GM19193 (cell line): Measurements from ENCODE around the gene CRYGN.

Source experiments
- POLR2A ChIP-seq: IDR thresholded peaks from 4 replicates; pipeline ENCODE4 v1.6.1; 2011; ENCODE audit not compliant: insufficient read depth, insufficient read length; ENCODE audit errors: extremely low read depth

CRYGN gene

GRCh38 chr7:151400626-151401315 lies 39.2 kb downstream of the CRYGN start:
- no peak for TF ChIP-seq POLR2A

DNA sequence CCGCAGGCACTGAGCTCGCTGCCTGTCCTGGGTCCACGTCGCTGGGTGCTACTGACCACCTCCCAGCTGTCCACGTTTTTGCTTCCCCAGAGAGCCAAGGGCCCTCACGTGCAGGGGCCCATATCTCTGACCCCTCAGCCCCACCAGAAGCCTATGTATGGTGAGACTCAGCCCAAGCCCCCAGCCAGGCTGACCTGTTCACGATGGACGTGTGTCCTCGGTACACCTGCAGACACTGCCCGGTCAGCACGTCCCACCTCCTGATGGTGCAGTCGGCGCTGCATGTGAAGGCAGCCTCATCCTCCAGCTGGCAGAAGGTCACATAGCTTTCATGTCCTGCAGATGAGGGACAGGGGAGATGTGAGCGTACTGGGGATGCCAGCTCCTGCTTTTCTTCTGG lies 40.0 kb downstream of the CRYGN start:
- no peak for TF ChIP-seq POLR2A

GRCh38 chr7:151399305-151399601 lies 40.7 kb downstream of the CRYGN start:
- TF ChIP-seq POLR2A = no peak

GRCh38 chr7:151398446-151399304 lies 41.3 kb downstream of the CRYGN start:
- TF ChIP-seq POLR2A = no peak

- TF ChIP-seq POLR2A = no peak
Observed at GRCh38 chr7:151397026-151397425, 42.9 kb downstream of the CRYGN start.

GRCh38 chr7:151396328-151396970 lies 43.5 kb downstream of the CRYGN start:
- no peak for TF ChIP-seq POLR2A

- no peak for TF ChIP-seq POLR2A
Observed at GRCh38 chr7:151395036-151395367, 44.9 kb downstream of the CRYGN start.

GRCh38 chr7:151394076-151395035 lies 45.6 kb downstream of the CRYGN start:
- TF ChIP-seq POLR2A = no peak

DNA sequence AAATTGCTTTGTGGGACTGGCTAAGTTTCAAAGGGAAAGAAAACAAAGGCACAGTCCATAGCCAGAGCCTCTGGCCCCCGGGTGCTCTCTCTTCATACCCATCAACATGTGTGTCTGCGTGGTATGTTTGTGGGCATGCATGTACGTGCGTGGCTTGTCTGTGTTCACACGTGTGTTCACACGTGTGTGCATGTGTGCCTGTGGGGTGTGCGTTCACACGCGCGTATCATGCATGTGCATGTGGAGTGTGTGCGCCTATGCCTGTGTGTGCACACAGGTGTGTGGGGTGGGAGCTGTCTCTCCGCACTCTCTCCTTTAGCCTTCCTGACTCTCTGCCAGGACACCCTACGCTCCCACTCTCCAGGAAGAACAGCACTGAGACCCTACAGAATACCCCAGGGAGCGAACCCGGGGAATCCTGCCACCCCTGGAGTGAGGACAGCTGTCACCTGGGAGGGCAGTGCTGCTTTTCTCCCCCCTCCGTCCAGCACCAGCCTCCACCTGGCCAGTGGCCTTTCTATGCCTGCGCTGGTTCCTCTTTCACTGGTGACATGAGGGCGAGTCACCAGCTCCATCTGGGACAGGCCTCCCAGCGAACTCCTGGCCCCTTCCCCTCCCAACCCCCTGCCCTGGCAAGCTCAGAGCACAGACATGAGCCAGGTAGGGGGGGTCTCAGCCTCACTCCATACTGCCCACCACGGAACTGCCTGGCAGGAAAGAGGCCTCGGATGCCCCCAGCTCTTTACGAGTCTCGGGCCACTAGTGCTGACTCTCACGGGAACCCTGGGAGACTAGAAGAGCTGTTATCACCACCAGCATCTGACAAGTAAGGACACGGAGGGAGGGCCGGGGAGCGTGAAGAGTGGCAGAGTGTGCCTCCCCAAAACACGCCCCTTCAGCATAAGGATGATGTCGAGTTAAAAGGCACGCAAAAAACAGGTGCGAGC lies 46.6 kb downstream of the CRYGN start:
- TF ChIP-seq POLR2A = no peak

DNA sequence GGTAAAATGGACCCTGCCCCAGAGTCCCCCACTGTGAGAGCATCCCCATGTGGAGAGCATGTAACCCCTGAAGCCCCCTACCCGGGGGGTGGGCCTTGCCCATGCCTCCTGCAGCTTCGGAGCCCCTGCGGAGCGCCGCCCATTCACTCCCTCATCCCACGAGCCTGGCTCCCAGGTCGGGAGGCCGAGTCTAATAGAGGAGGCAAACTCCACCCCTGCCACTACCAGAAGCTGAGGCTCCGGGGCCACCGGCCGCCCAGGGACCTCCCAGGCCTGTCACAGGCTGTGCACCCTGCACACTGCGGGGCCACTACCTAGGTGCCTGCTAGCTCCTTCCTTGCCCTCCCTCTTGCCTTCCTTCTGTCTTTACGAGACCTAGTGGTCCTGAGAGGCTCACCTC lies 47.5 kb downstream of the CRYGN start:
- no peak for TF ChIP-seq POLR2A

- TF ChIP-seq POLR2A = no peak
Observed at GRCh38 chr7:151392002-151392401, 47.9 kb downstream of the CRYGN start.

DNA sequence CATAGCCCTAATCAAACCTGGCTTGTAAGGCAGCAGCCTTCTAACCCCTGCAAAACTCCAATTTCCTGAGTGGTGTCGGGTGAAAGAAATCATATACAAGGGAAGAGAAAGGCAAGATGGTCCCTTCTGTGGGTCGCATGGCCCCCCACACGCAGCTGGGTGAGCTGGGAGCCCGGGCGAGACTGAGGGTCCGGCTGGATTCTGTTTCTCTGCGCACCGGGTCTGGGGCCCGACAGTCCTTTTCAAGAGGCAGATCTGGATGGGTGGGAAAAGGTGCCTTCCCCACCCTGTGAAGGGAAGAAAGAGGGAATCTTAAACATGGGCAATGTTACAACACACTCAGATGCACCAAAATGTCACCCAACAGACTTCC lies 48.6 kb downstream of the CRYGN start:
- no peak for TF ChIP-seq POLR2A

GRCh38 chr7:151390598-151391357 lies 49.2 kb downstream of the CRYGN start:
- TF ChIP-seq POLR2A = no peak
